Hematopoietic multipotent progenitor cell treated with erythropoietin and hydrocortisone succinate and interleukin-3 and kit ligand, for 4 days (in vitro differentiated cells): Measurements from ENCODE around the gene NCEH1.
"Not testable (repeated sequence)": the region's sequence is repeated elsewhere in the genome, so short reads cannot be mapped to it uniquely, and the experiment has no call there.

Experiments used
- DNase-seq: peaks from one replicate; pipeline ENCODE4 v3.0.0-alpha.2; 2015

NCEH1 gene

GRCh38 chr3:172675441-172676193 is 35.2 kb downstream of the NCEH1 start:
- peak; percentile 78 for DNase-seq

DNA sequence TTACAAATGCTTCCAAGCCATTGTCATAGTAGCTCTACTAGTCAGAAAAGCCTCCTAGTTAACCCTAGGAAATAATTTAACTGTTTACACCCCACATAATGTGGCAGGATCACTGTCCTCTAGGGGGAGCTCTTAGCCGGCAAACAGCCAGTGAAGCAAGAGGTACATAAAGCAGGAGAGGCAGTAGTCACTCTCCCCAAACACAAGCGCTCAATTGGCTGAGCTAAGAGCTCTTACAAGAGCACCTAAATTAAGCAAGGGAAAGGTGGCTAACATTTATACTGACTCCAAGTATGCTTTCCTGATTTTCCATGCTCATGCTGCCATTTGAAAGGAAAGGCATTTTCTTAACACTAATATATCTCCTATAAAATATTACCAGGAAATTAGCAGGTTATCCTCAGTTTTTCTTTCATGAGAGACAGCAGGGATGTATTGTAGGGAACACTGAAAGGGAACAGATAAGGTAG is 37.6 kb downstream of the NCEH1 start:
- DNase-seq: peak; percentile 90

GRCh38 chr3:172669021-172669420 is 41.8 kb downstream of the NCEH1 start:
- no peak for DNase-seq

- DNase-seq: peak; percentile 93
Measured at GRCh38 chr3:172666873-172667694, 43.8 kb downstream of the NCEH1 start.

GRCh38 chr3:172666181-172666872 is 44.5 kb downstream of the NCEH1 start:
- no peak for DNase-seq

- not testable (repeated sequence) for DNase-seq
Measured at GRCh38 chr3:172665510-172665909, 45.4 kb downstream of the NCEH1 start.

DNA sequence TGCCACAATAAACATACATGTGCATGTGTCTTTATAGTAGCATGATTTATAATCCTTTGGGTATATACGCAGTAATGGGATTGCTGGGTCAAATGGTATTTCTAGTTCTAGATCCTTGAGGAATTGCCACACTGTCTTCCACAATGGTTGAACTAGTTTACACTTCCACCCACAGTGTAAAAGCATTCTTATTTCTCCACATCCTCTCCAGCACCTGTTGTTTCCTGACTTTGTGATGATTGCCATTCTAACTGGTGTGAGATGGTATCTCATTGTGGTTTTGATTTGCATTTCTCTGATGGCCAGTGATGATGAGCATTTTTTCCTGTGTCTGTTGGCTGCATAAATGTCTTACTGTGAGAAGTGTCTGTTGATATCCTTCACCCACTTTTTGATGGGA is 50.4 kb downstream of the NCEH1 start:
- not testable (repeated sequence) for DNase-seq

DNA sequence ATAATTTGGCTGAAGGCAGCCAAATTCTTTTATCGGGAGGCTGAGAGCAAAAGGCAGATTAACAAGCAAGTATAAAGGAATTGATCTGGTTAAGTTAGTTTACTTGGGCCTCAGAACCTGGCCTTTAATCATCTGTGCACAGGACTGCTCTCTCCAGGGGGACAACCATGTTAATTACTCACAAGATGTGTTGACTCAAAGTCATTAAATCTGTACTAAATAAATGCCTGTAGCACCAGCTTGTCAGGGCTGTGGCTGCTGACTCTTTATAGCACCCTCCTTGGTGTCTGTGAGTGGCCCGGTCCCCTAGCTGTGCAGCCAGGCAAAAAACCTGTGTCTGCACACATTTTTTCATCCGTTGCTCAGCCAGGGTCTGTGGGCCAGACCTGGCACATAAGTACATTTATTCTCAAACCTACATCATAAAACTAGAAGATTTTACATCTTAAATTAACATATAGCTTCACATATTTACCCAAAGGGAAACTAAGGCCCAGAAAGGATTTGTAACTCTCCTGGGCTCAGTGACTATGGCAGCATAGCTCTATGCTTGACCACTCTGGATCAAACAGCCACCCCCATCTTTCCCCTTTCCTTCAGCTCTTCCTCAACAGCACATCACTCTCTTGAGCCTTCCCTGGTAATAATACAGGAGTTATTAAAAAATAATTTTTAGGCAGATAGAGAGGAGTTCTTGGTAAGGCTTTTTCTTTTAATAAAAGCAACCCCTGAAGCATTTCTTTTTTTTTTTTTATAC is 51.4 kb downstream of the NCEH1 start:
- no peak for DNase-seq

DNA sequence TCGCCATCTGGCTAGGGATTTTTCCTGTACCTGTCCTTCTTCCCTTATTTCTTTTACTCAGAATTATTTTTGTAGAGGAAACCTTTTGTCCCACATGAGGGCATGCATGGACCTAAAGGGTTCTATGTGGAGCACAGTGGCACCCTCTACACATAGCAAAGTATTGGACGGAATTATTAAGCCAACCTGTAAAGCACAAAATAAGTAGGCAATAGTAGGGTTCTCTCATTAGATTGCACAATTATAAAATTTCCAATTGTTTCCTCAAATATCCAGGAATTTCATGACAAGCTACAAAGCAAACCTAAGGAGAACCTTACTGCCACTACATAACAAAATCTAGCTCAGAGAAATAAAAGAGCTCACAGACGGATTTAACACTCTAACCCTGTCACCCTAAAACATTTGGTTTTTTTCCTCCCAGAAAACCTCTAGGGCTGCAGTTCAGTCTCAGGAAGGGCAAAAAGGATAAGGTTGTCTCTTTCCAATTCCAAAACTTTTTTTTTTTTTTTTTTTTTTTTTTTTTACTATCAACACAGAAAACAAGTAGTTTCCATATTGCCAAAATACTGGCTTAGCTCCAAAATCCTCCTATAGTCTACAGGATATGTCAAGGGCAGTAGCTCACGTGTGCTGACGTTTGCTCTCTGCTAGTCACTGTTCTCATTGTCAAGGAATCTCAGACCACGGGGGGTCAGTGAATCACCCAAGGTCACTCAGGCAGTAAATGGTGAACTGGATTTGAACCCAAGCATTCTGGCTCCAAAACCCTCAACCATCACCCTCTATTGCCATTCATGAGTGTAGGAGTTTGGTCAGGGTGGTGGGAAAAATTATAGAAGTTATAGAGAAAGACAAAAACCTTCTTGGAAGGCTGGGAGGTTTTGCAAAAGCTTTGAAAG is 52.3 kb downstream of the NCEH1 start:
- no peak for DNase-seq

DNA sequence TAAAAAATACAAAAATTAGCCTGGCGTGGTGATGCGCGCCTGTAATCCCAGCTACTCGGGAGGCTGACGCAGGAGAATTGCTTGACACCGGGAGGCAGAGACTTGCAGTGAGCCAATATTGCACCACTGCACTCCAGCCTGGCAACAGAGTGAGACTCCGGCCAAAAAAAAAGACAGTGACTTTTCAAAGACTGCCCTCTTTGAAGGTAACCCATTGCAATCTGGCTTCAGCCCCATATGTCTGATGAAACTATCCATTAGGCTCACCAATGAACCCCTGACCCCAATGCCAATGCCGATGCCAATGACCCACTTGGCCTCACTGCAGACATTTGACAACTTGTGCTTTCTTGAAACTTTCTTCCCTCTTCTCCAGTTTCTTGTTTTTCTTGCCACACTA is 54.3 kb downstream of the NCEH1 start:
- DNase-seq: no peak

DNA sequence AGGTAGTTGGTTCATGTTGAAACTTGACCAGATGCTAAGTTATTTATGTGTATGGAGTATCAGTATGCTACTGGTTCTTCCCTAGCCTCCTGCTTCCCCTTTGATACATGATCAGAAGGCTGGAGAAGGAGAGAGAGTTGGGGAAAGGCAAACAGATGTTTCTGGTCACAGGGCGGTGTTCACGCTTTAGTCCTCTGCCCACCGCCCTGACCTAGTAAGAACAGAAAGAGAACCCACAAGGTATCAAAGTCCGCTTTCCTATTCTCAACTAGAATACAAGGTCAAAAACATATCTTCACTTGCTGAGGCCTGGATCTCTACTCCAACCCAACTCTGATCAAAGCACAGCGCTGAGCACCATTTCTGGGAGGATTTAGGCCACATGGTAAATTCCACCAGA is 55.5 kb downstream of the NCEH1 start:
- no peak for DNase-seq

GRCh38 chr3:172654470-172654869 is 56.4 kb downstream of the NCEH1 start:
- DNase-seq: no peak

DNA sequence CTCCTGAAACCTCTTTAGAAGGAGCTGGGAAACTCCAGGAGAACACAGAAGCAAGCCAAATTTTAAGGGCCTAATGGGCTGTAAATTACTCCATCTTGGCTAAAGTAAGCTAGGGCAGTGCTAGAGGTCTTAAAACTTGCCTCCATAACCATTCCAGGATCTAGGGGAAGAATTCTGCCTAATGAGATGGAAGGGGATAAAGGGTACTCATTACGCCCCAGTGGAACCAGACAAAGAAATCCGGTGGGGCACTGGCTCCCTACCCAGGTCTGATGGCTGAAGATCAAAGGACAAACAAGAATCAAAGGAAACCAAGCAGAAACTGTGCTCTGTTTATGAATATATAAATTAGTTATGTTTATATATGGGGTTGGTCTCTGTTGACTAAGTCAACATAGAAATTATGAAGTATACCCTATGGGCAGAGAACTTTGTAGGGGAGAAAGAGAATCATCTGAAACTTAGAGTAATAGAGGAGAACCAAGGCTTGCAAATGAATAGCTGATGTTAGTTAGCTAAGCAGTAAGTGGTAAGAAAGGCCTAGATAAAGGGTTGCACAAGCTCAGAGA is 57.8 kb downstream of the NCEH1 start:
- no peak for DNase-seq

- no peak for DNase-seq
Measured at GRCh38 chr3:172651936-172652625, 58.8 kb downstream of the NCEH1 start.

DNA sequence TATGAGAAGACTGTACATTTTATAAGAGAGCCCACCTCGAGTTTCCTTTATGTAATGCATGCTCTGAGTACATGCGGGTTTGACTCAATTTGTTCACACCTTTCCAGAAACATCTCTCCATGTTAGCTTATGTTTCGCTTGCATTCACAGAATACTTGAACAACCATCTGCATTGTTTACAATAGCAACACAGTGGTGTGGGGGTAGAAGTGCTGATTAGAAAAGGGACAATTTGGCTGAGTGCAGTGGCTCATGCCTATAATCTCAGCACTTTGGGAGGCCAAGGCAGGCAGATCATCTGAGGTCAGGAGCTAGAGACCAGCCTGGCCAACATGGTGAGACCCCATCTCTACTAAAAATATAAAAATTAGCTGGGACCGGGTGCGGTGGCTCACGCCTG is 60.9 kb downstream of the NCEH1 start:
- DNase-seq: no peak

DNA sequence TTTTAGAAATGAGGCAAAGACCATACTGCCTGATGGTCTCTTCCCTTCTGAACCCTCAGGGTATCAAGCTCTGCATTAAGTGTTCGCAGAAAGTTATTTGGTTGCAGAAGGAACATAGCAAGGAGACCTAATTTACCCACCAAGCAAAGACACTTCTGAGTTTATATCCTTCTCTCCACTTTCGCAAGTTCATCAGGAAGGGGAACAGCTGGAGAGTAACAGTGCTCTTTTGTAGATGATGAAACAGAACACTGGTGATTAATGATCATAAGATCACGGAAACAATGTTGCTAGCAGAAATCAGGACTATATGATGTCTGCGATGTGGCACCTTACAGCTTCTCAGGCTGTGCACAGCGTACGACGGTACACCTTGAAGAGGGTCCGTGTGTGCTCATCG is 62.1 kb downstream of the NCEH1 start:
- DNase-seq: peak; percentile 29

DNA sequence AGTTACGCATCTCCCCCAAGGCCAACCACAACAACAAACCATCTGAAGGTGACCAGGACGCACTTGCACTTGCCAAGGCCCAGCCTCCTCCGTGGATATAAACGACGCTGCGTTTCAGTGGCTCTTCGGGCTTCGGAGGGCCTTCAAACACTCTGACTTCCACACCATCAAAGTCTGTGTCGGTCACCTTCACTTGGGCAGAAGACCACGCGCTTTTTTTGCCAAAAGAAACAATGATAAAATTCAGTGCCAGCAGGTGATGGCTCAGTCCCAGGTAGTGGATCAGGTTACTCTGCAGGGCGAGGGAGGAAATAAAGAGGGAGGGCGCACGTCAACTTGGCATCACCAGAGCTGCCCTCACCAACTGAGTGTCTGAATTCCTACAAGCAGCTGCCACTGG is 63.0 kb downstream of the NCEH1 start:
- no peak for DNase-seq

GRCh38 chr3:172647080-172647479 is 63.8 kb downstream of the NCEH1 start:
- no peak for DNase-seq

DNA sequence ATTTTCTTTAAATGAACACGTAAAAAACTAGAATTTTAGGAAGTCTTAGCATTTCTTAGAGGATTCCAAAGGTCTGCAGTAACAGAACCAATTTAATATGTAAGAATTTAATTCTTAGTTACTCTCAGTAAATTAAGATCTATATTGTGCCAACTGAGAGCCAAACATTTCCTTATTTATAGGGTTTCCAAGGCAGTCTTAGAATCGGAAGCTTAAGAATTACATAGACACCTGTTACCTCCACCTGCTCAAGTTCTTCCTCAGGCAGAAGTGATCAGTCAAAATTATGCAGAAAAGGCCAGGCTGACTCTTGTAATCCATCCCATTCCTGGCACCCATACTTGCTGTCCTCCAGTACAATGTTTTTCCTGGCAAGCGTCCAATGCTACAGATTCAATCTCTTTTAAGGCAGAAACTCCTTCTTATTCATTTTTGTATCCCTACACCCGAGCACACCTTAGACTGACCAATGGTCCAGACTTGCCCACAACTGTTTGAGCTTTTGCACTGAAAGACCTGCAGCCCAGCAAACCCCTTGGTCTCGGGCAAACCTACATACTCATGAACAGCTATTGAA is 64.3 kb downstream of the NCEH1 start:
- no peak for DNase-seq

- DNase-seq: no peak
Measured at GRCh38 chr3:172644258-172644657, 66.6 kb downstream of the NCEH1 start.
